Panc1 (cell line): ENCODE data around the gene RUNX3. TPM values are rescaled to one million over a fixed set of nuclear protein-coding genes. Genes with fewer than 3 reads are reported as not detected.

Experiments
- ATAC-seq: fragments of 200-7000 bp; cut with Tn5 transposase; 2 replicates; pipeline ENCODE4 v1.9.1; 2020; ENCODE audit warnings: mild to moderate bottlenecking, moderate library complexity
- BruUV-seq: library from RNA; stranded (reverse); fragments of 400-500 nt; replicated peaks from 2 replicates; lab custom pipeline; 2021; lab: Mats Ljungman, UMichigan
- CTCF ChIA-PET: fragments of 300-600 bp; sonication (Branson Sonifier 250); formaldehyde crosslinking; loops from one replicate; lab custom pipeline; 2022; ENCODE audit warnings: antibody characterized with exemption; lab: Charles Lee
- POLR2A ChIA-PET: fragments of 300-600 bp; sonication (Branson Sonifier 250); formaldehyde crosslinking; loops from one replicate; lab custom pipeline; 2022; ENCODE audit warnings: antibody characterized with exemption; lab: Charles Lee
- DNase-seq: peaks from one replicate; pipeline ENCODE4 v3.0.0-alpha.2; 2010; ENCODE audit warnings: low read depth, low spot score
- H3K27ac ChIP-seq: 2 replicates; pipeline ENCODE4 v1.5.1; 2011; ENCODE audit warnings: mild to moderate bottlenecking, low read length, inconsistent platforms
- H3K27me3 ChIP-seq: fragments of 200-500 bp; sonication (Bioruptor generic); 2 replicates; pipeline ENCODE4 v1.6.0; 2014; ENCODE audit warnings: low read length, inconsistent platforms; ENCODE audit not compliant: control insufficient read depth, insufficient read depth
- H3K36me3 ChIP-seq: fragments of 200-500 bp; sonication (Bioruptor generic); 2 replicates; pipeline ENCODE4 v1.5.1; 2014; ENCODE audit warnings: inconsistent platforms, mild to moderate bottlenecking, low read length, moderate library complexity; ENCODE audit not compliant: control insufficient read depth, insufficient read depth
- H3K4me1 ChIP-seq: 2 replicates; pipeline ENCODE4 v1.5.1; 2011; ENCODE audit warnings: inconsistent platforms, mild to moderate bottlenecking, low read length, moderate library complexity; ENCODE audit not compliant: control insufficient read depth, insufficient read depth
- H3K4me3 ChIP-seq, 2 experiments: 2 replicates each; pipeline ENCODE4 v1.5.1; 2011 to 2012; ENCODE audit warnings: low read depth in 2 of 2, low read length in 2 of 2, mild to moderate bottlenecking in 2 of 2, inconsistent platforms in 1 of 2, moderate library complexity in 1 of 2
- H3K9me3 ChIP-seq: fragments of 200-500 bp; sonication (Bioruptor generic); 2 replicates; pipeline ENCODE4 v1.5.1; 2014; ENCODE audit warnings: low read depth, mild to moderate bottlenecking, inconsistent platforms, low read length, moderate library complexity; ENCODE audit not compliant: control insufficient read depth, insufficient read depth
- POLR2AphosphoS5 ChIP-seq: IDR thresholded peaks from 2 replicates; pipeline ENCODE4 v1.6.1; 2012; ENCODE audit warnings: mild to moderate bottlenecking, low read depth, low read length, moderate library complexity
- SIN3A ChIP-seq: IDR thresholded peaks from 2 replicates; pipeline ENCODE4 v1.6.1; 2012; ENCODE audit warnings: low read depth, mild to moderate bottlenecking, low read length, moderate library complexity, borderline replicate concordance; ENCODE audit not compliant: insufficient read depth
- TCF7L2 ChIP-seq: IDR thresholded peaks from 2 replicates; pipeline ENCODE4 v1.6.1; 2011; ENCODE audit warnings: mild to moderate bottlenecking, low read depth, low read length, inconsistent platforms
- in situ Hi-C: cut with HindIII; loops from 2 replicates; pipeline ENCODE4 v1.10.0; 2016; ENCODE audit warnings: low sequenced_read_pairs, low pct_unique_long_range_greater_than_20kb
- intact Hi-C: fragments of 100-400 bp; cut with micrococcal nuclease; formaldehyde crosslinking; loops from one replicate; pipeline ENCODE4 v1.10.0; 2022; ENCODE audit not compliant: unreplicated experiment
- total RNA-seq: library from RNA; stranded (reverse); gene quantifications from one replicate; pipeline ENCODE4 v1.2.1, GENCODE V29; 2021; ENCODE audit not compliant: unreplicated experiment
- TF ChIP-seq, protein P1 (sequence below): fragments of 450-650 bp; IDR thresholded peaks from 2 replicates; pipeline ENCODE4 v1.5.1; 2017; ENCODE audit warnings: mild to moderate bottlenecking
- TF ChIP-seq, protein P2 (sequence below), 2 experiments: IDR thresholded peaks; 2 replicates each; pipeline ENCODE4 v1.6.1; 2011 to 2012; ENCODE audit warnings: low read depth in 2 of 2, control low read depth in 1 of 2, low read length in 1 of 2, mild to moderate bottlenecking in 1 of 2, moderate library complexity in 1 of 2; ENCODE audit not compliant: insufficient read depth in 1 of 2

RUNX3 gene
- total RNA-seq, 1 experiment from 2014 or later, result 0.10 TPM

DNA sequence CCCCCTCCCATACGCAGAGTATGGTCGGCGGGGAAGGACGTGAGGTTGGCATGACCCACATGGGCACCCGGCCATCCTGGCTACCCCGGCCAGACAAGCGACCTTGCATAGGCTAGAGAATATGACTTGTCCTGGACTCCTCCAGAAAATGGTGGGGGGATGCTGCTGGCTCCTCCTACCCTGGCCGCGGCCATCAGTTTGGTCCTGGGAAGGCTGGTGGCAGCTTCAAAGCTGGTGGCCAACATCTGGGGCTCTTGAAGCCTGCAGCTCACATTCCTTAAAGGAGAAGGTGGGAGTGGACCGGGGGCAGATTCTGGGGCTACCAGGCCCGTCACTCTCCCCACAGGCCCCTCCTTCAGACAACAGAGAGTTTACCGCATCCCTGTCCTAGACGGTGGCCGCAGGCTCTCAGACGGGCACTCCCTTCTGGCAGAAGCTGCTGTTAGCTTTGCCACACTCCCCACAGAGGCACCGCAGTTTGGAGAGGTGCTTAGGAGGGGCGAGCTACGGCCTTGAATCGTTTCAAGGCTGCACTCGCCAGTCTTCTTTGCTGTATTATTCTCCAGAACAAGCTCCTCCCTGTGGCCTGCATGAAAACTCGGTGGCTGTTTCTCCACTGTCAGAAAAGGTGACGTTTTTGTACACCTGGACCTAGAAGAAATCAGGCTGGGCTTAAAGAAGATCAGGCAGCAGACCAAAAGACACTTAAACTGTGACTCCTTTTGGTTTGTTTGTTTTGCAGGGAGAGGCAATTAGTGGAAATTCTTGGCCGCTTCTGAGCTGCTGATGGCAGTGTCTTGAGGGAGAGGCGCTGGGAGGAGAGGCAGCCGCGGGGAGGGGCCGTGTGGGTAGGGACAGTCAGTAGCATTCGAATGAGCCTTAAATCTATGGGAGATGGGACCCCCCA is 68.0 kb downstream of the RUNX3 start:
- Histone ChIP-seq H3K9me3 (no peaks in the 10 kb centered on the region), H3K4me1 (no peaks in the 10 kb centered on the region; the same call in 1 of the 2 replicates), H3K36me3 (no peaks in the 10 kb centered on the region), H3K27ac (no peak overlapping the region), H3K4me3 (no peak overlapping the region), H3K27me3 (no peaks in the 10 kb centered on the region)
- ATAC-seq (no peak; the same call in 1 of the 2 replicates), DNase-seq (no peak)
- intact Hi-C loops, result no loop called here
- ChIA-PET CTCF (no interaction called here), POLR2A (no interaction called here)
- TF ChIP-seq TCF7L2 (no peak), POLR2AphosphoS5 (no peak), SIN3A (no peak)
- TF ChIP-seq, protein P1, sequence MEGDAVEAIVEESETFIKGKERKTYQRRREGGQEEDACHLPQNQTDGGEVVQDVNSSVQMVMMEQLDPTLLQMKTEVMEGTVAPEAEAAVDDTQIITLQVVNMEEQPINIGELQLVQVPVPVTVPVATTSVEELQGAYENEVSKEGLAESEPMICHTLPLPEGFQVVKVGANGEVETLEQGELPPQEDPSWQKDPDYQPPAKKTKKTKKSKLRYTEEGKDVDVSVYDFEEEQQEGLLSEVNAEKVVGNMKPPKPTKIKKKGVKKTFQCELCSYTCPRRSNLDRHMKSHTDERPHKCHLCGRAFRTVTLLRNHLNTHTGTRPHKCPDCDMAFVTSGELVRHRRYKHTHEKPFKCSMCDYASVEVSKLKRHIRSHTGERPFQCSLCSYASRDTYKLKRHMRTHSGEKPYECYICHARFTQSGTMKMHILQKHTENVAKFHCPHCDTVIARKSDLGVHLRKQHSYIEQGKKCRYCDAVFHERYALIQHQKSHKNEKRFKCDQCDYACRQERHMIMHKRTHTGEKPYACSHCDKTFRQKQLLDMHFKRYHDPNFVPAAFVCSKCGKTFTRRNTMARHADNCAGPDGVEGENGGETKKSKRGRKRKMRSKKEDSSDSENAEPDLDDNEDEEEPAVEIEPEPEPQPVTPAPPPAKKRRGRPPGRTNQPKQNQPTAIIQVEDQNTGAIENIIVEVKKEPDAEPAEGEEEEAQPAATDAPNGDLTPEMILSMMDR, result no peak
- TF ChIP-seq, protein P2, sequence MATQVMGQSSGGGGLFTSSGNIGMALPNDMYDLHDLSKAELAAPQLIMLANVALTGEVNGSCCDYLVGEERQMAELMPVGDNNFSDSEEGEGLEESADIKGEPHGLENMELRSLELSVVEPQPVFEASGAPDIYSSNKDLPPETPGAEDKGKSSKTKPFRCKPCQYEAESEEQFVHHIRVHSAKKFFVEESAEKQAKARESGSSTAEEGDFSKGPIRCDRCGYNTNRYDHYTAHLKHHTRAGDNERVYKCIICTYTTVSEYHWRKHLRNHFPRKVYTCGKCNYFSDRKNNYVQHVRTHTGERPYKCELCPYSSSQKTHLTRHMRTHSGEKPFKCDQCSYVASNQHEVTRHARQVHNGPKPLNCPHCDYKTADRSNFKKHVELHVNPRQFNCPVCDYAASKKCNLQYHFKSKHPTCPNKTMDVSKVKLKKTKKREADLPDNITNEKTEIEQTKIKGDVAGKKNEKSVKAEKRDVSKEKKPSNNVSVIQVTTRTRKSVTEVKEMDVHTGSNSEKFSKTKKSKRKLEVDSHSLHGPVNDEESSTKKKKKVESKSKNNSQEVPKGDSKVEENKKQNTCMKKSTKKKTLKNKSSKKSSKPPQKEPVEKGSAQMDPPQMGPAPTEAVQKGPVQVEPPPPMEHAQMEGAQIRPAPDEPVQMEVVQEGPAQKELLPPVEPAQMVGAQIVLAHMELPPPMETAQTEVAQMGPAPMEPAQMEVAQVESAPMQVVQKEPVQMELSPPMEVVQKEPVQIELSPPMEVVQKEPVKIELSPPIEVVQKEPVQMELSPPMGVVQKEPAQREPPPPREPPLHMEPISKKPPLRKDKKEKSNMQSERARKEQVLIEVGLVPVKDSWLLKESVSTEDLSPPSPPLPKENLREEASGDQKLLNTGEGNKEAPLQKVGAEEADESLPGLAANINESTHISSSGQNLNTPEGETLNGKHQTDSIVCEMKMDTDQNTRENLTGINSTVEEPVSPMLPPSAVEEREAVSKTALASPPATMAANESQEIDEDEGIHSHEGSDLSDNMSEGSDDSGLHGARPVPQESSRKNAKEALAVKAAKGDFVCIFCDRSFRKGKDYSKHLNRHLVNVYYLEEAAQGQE (IDR thresholded peaks at IDR 0.05; ENCODE audit: insufficient read depth in 1 of 2, low read depth in 2 of 2, low read length in 1 of 2), result no peak
- BruUV-seq, result no TSS peak
- in situ Hi-C loops, result no loop called here

DNA sequence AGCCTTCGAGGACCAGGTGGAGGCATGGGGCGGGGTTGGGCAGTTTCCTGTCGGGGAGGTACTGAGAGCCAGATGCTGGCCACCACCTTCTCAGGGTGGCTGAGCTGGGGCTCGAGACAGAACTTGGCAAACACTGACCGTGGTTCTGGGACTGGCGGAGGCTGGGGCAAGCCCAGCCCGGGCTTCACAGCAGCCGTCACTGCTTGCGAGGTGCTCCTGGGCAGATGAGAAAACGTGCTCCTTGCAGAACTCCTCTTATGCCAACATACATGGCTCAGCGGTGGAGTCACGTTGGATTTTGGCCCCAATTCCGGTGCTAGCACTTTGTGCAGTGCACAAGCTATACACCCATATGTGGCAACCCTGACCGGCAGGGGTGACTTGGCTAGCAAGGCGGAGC is 69.2 kb downstream of the RUNX3 start:
- POLR2A ChIA-PET, result interaction anchor here (0.6 kb wide), 2 partner anchors 204 to 296 kb away, joined by 3 to 8 read pairs; no protein-coding TSS in a partner anchor
- H3K9me3 ChIP-seq, result no peaks in the 10 kb centered on the region
- TF ChIP-seq TCF7L2, result no peak
- no peak for TF ChIP-seq SIN3A
- TF ChIP-seq, protein P1, result no peak
- no peak for TF ChIP-seq POLR2AphosphoS5
- no peaks in the 10 kb centered on the region for H3K27me3 ChIP-seq
- H3K4me3 ChIP-seq, result no peak overlapping the region
- CTCF ChIA-PET, result interaction anchor here (0.6 to 1.1 kb wide), 2 partner anchors 10 to 176 kb away, joined by 7 to 11 read pairs; no protein-coding TSS in a partner anchor
- intact Hi-C loops, result no loop called here
- no peak for ATAC-seq
- H3K27ac ChIP-seq, result no peak overlapping the region
- DNase-seq, result no peak
- in situ Hi-C loops, result no loop called here
- no peaks in the 10 kb centered on the region; the same call in 1 of the 2 replicates for H3K4me1 ChIP-seq
- BruUV-seq, result no TSS peak
- no peaks in the 10 kb centered on the region for H3K36me3 ChIP-seq
